DOHH2 (cell line): ENCODE measurements around the gene GTF2F2.

Experiments used
- EZH2phosphoT487 ChIP-seq: fragments of 200-600 bp; sonication (generic); IDR thresholded peaks from 2 replicates; pipeline ENCODE4 v1.6.1; 2017; ENCODE audit warnings: borderline replicate concordance, mild to moderate bottlenecking, antibody characterized with exemption, low read length, moderate library complexity, mixed read lengths
- TF ChIP-seq, protein P1 (sequence below): fragments of 200-600 bp; sonication (generic); IDR thresholded peaks from one replicate; pipeline ENCODE4 v1.5.1; 2014; ENCODE audit warnings: antibody characterized with exemption, mild to moderate bottlenecking, low read depth, low read length; ENCODE audit not compliant: poor library complexity, severe bottlenecking

DNA sequence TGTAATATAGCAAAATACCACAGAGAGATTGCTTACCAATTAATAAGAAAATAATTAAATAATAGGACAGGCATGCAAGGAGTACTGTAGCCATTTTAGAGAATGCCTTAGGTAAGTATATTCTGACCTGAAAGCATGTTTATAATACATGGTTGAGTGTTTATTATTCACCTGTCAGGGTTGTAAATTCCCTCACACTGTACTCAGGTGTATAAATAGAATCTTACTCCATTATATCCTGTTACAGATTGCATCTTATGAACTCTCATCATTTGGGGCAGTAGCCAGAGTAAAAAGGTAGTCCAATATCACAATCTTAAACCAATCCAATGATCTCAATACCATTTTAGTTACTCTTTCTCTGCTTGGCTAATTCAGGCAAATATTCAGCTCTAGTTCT lies 35.8 kb upstream of the GTF2F2 start:
- TF ChIP-seq, protein P1, sequence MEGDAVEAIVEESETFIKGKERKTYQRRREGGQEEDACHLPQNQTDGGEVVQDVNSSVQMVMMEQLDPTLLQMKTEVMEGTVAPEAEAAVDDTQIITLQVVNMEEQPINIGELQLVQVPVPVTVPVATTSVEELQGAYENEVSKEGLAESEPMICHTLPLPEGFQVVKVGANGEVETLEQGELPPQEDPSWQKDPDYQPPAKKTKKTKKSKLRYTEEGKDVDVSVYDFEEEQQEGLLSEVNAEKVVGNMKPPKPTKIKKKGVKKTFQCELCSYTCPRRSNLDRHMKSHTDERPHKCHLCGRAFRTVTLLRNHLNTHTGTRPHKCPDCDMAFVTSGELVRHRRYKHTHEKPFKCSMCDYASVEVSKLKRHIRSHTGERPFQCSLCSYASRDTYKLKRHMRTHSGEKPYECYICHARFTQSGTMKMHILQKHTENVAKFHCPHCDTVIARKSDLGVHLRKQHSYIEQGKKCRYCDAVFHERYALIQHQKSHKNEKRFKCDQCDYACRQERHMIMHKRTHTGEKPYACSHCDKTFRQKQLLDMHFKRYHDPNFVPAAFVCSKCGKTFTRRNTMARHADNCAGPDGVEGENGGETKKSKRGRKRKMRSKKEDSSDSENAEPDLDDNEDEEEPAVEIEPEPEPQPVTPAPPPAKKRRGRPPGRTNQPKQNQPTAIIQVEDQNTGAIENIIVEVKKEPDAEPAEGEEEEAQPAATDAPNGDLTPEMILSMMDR, result no peak
- TF ChIP-seq EZH2phosphoT487, result no peak
